MM.1S (cell line): Measurements from ENCODE around the gene CACNA1G.

Source experiments
- CTCF ChIP-seq: fragments of 300-600 bp; sonication (generic); IDR thresholded peaks from 2 replicates; pipeline ENCODE4 v1.5.1; 2016; ENCODE audit warnings: antibody characterized with exemption, low read length, mixed read lengths
- EZH2phosphoT487 ChIP-seq: fragments of 300-600 bp; sonication (generic); IDR thresholded peaks from 2 replicates; pipeline ENCODE4 v1.6.1; 2018; ENCODE audit warnings: antibody characterized with exemption, low read length

GRCh38 chr17:50598487-50598886 is 38.0 kb downstream of the CACNA1G start:
- no peak for TF ChIP-seq CTCF
- no peak for TF ChIP-seq EZH2phosphoT487
